Spleen (tissue), 13 donors: ENCODE measurements around the gene KCNF1. TPM values are rescaled to one million over a fixed set of nuclear protein-coding genes. Genes with fewer than 3 reads are reported as not detected.

Experiments
- DNase-seq: peaks from one replicate; pipeline ENCODE4 v3.0.0-alpha.2; 2020
- H3K27ac ChIP-seq, 8 donors: fragments of 200-600 bp; sonication (generic) in 7 of 8; 1 replicate in 4 of 8; 2 replicates in 4 of 8; pipeline versions ENCODE4 v1.5.0 to v1.8.0; 2016 to 2021; ENCODE audit warnings: inconsistent platforms in 4 of 8, mild to moderate bottlenecking in 4 of 8, moderate library complexity in 1 of 8
- H3K27me3 ChIP-seq, 7 donors: fragments of 200-600 bp; sonication (generic) in 6 of 7; replicated peaks in 1 of 7; 1 replicate in 4 of 7; 2 replicates in 3 of 7; pipeline versions ENCODE4 v1.5.0 to v1.8.0; 2016 to 2021; ENCODE audit warnings: inconsistent platforms in 3 of 7, mild to moderate bottlenecking in 1 of 7
- H3K36me3 ChIP-seq, 6 donors: fragments of 200-600 bp; sonication (generic) in 5 of 6; 1 replicate in 4 of 6; 2 replicates in 2 of 6; pipeline versions ENCODE4 v1.5.0 to v1.8.0; 2016 to 2021; ENCODE audit warnings: inconsistent platforms in 2 of 6
- H3K4me1 ChIP-seq, 6 donors: fragments of 200-600 bp; sonication (generic) in 5 of 6; 1 replicate in 3 of 6; 2 replicates in 3 of 6; pipeline versions ENCODE4 v1.5.0 to v1.8.0; 2016 to 2021; ENCODE audit warnings: inconsistent platforms in 3 of 6
- H3K4me3 ChIP-seq, 8 donors: fragments of 200-600 bp; sonication (generic) in 7 of 8; 1 replicate in 4 of 8; 2 replicates in 4 of 8; pipeline versions ENCODE4 v1.5.0 to v1.8.0; 2016 to 2021; ENCODE audit warnings: inconsistent platforms in 4 of 8, mild to moderate bottlenecking in 4 of 8, moderate library complexity in 2 of 8
- H3K9me3 ChIP-seq, 8 donors: fragments of 200-600 bp; sonication (generic) in 7 of 8; 1 replicate in 4 of 8; 2 replicates in 4 of 8; pipeline versions ENCODE4 v1.5.0 to v1.8.0; 2016 to 2021; ENCODE audit warnings: inconsistent platforms in 4 of 8
- CTCF ChIP-seq, 11 experiments: fragments of 200-600 bp in 7 of 11; fragments of 450-650 bp in 4 of 11; sonication (generic) in 4 of 11; IDR thresholded peaks in 8 of 11; conservative IDR thresholded peaks in 3 of 11; 1 replicate in 7 of 11; 2 replicates in 4 of 11; pipeline versions ENCODE4 v1.4.0 to v1.8.0; 2016 to 2021; ENCODE audit warnings: antibody characterized with exemption in 11 of 11, inconsistent platforms in 4 of 11, mild to moderate bottlenecking in 1 of 11
- POLR2A ChIP-seq, 3 donors: fragments of 450-650 bp; IDR thresholded peaks; one replicate each; pipeline ENCODE4 v1.5.1; 2017; ENCODE audit warnings: antibody characterized with exemption in 3 of 3, mild to moderate bottlenecking in 1 of 3
- POLR2AphosphoS5 ChIP-seq, 3 donors: sonication (generic); formaldehyde crosslinking; IDR thresholded peaks; one replicate each; pipeline ENCODE4 v1.5.1; 2017; ENCODE audit warnings: antibody characterized with exemption in 3 of 3
- WGBS, 5 donors: extraction: QIAGEN DNeasy Blood & Tissue Kit in 3 of 5; methylation state at CpG; one replicate each; pipeline versions ENCODE4 v1.1.5 to v1.1.7; 2013 to 2018; 5-methylcytosine and 5-hydroxymethylcytosine counted together
- intact Hi-C: fragments of 100-400 bp; cut with DNase I; formaldehyde crosslinking; loops from one replicate; pipeline ENCODE4 v1.15.0; 2023; ENCODE audit warnings: low total_unique reads
- long read RNA-seq, 2 donors: transcript quantifications; one replicate each; lab custom pipeline, GENCODE V29; 2026
- polyA plus RNA-seq, 3 donors: library from polyadenylated mRNA; stranded (reverse); fragments of 200-250 nt; gene quantifications; one replicate each; pipeline ENCODE4 v1.2.1, GENCODE V29; 2013
- total RNA-seq, 7 donors: library from RNA; depleted of rRNA in 3 of 7; stranded (reverse); fragments of >200 nt in 3 of 7; fragmentation: NEBNext Ultra II Directional in 4 of 7; extraction: Animal tissue kit (Norgen Biotek cat#: 25700) in 4 of 7; gene quantifications; one replicate each; pipeline versions ENCODE4 v1.1.0 to v1.2.1, GENCODE V29; 2016 to 2021
- donor health status: healthy with polysubstance abuse.
- donor health status: DM: no; HTN: no; CAD: no; lungs with moderate emphysema.
- donor health status: DM: no; HTN: no; CAD: no.
- donor health status: Bipolar disorder and iron deficiency.
- donor health status: healthy.
- donor health status: DM: no; HTN: no; CAD: no.
- donor health status: DM: yes; HTN: yes; CAD: no.

KCNF1 gene
- total RNA-seq (1 to 10 TPM in 2 of 7 donors, under 1 TPM in 2, not detected in 3; 0.25 to 1.2 (median 0.65) TPM), polyA plus RNA-seq (under 1 TPM; 0.16 to 0.91 (median 0.57) TPM)
- long read RNA-seq, donor 1: 0 reads
- long read RNA-seq, donor 2, partial matches to known transcripts: 0 of 1 reads
- long read RNA-seq, donor 2, other reads (novel, unspliced or antisense): 0 of 1 reads

DNA sequence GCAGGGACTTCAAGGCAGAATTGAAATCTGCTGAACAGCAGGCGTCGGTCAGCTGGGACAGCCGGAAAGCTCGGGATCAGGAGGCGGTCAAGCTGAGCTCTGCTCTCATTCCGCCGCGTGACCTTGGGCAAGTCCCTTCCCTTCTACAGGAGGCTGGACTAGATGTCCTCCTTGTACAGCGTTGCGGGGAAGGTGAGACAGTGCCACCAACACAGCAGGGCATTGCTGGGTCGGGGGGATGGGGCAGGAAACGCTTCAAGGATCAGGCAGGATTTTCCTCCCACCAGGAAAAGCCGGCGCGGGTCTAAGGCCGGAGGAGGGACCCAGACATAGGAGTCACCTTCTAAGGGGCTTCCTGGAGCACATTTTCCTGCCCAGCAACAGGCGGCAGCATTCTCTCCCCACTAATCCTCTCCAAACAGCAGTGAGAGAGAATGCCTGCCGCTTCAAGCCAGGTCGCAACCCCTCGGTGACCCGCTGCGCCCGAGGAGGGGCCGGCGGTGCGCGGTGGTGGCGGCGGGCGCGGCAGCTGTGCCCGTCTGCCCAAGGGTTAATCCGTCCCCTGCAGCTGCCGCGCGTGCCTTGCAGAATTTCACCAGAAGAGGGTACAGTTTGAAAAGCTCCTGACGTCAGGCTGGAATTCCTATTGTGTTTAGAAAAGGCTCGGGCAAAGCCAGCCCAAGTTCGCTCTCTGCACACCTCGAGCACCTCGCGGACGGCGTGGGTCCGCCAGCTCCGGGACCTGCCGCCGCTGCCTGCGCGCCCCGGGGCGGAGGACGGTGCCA is at the start of gene KCNF1:
Gene KCNF1, plus strand, starts transcription at position 644 of the 785 bp plus-strand sequence. CDS start 493 bp downstream, outside the sequence.
- 7 to 18% (median 9%) methylated on average over 22 to 53 of the region's 53 CpGs for WGBS, 5 donors
- H3K27me3 ChIP-seq: peaks cover 0 to 67% (median 20%) of the 10 kb centered on the region in 7 donors
- H3K4me1 ChIP-seq: peaks cover 0 to 18% (median 12%) of the 10 kb centered on the region in 6 donors
- peak within 1 kb of the TSS in 7 of 8 donors; percentile 17 to 61 (median 28) for H3K4me3 ChIP-seq
- peak within 1 kb of the TSS in 1 of 8 donors; percentile 15 for H3K27ac ChIP-seq
- DNase-seq: peak; percentile 73
- H3K9me3 ChIP-seq: no peaks in the 10 kb centered on the region
- H3K36me3 ChIP-seq: no peaks in the 10 kb centered on the region
- intact Hi-C loops: no loop called here
- TF ChIP-seq CTCF (IDR thresholded peaks at IDR 0.05 in 8 of 11, conservative IDR thresholded peaks at IDR 0.05 in 3 of 11) (peak in 2 of 11 experiments; percentile 29 to 36), POLR2AphosphoS5 (IDR thresholded peaks at IDR 0.05) (no peak)

- H3K9me3 ChIP-seq: no peaks in the 10 kb centered on the region
- WGBS, 5 donors: 85 to 95% (median 93%) methylated on average over 10 of the region's 10 CpGs
- no peak for DNase-seq
- TF ChIP-seq POLR2AphosphoS5 (IDR thresholded peaks at IDR 0.05): no peak
- no peak for TF ChIP-seq CTCF (IDR thresholded peaks at IDR 0.05 in 8 of 11, conservative IDR thresholded peaks at IDR 0.05 in 3 of 11)
- no peak for TF ChIP-seq POLR2A (IDR thresholded peaks at IDR 0.05)
- H3K27me3 ChIP-seq: peaks cover 0 to 30% (median 0%) of the 10 kb centered on the region in 7 donors
- H3K27ac ChIP-seq: no peak overlapping the region
- no peaks in the 10 kb centered on the region for H3K36me3 ChIP-seq
- intact Hi-C loops: no loop called here
- H3K4me3 ChIP-seq: no peak overlapping the region
- H3K4me1 ChIP-seq: peaks cover 9 to 35% (median 25%) of the 10 kb centered on the region in 6 donors
Measured at GRCh38 chr2:10862330-10862729, 49.4 kb upstream of the KCNF1 start.

DNA sequence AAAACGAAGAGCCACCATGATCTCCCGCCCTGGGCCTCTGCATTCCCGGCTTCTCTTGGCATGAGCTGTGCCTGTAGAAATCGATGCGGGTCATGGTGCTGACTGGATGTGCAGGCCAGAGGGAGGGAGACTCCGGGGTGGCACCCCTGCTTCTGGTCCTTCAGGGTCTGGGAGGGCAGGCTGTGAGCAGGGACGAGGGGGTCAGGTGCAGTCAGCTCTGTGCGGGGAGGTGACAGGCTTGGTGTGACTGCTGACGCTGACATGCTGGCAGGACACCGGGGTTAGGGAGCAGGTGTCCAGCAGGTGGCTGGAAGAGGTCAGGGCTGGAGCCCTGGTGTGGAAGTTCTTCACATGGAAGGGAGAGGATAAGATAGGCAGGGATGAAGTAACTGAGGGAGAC is 48.7 kb upstream of the KCNF1 start:
- no peak overlapping the region for H3K4me3 ChIP-seq
- 87 to 95% (median 90%) methylated on average over 10 of the region's 10 CpGs for WGBS, 5 donors
- H3K27me3 ChIP-seq: peaks cover 0 to 30% (median 0%) of the 10 kb centered on the region in 7 donors
- H3K36me3 ChIP-seq: no peaks in the 10 kb centered on the region
- H3K9me3 ChIP-seq: no peaks in the 10 kb centered on the region
- no peak for DNase-seq
- no peak overlapping the region for H3K27ac ChIP-seq
- peaks cover 9 to 39% (median 25%) of the 10 kb centered on the region in 6 donors for H3K4me1 ChIP-seq
- intact Hi-C loops: no loop called here
- TF ChIP-seq CTCF (IDR thresholded peaks at IDR 0.05 in 8 of 11, conservative IDR thresholded peaks at IDR 0.05 in 3 of 11) (no peak), POLR2A (IDR thresholded peaks at IDR 0.05) (no peak), POLR2AphosphoS5 (IDR thresholded peaks at IDR 0.05) (no peak)

GRCh38 chr2:10863837-10864236 is 47.9 kb upstream of the KCNF1 start:
- Histone ChIP-seq H3K27me3 (peaks cover 0 to 30% (median 0%) of the 10 kb centered on the region in 7 donors), H3K36me3 (no peaks in the 10 kb centered on the region), H3K9me3 (no peaks in the 10 kb centered on the region), H3K27ac (peak overlapping the region in 1 of 8 donors; percentile 51), H3K4me3 (no peak overlapping the region), H3K4me1 (peaks cover 9 to 40% (median 25%) of the 10 kb centered on the region in 6 donors)
- no peak for DNase-seq
- TF ChIP-seq POLR2AphosphoS5 (IDR thresholded peaks at IDR 0.05) (no peak), POLR2A (IDR thresholded peaks at IDR 0.05) (no peak), CTCF (IDR thresholded peaks at IDR 0.05 in 8 of 11, conservative IDR thresholded peaks at IDR 0.05 in 3 of 11) (no peak)
- 28 to 46% (median 38%) methylated on average over 8 of the region's 8 CpGs for WGBS, 5 donors
- intact Hi-C loops: no loop called here
